ENCODE results near the gene CELF2.

CELF2 gene

GRCh38 chr10:11207560-11207844 lies 189.8 kb downstream of the CELF2 start:
- Histone ChIP-seq H4K20me1 (ENCODE audit: control insufficient read depth, insufficient read depth, low read depth, low read length) (no peaks in the 10 kb centered on the region), H3K4me1 (ENCODE audit: control insufficient read depth, low read length) (no peaks in the 10 kb centered on the region), H3K27ac (ENCODE audit: low read depth, low read length) (no peak overlapping the region), H3K4me3 (ENCODE audit: low read length) (no peak overlapping the region), H3K79me2 (ENCODE audit: control insufficient read depth, low read length) (no peaks in the 10 kb centered on the region), H3F3A (ENCODE audit: control insufficient read depth, insufficient read depth) (no peaks in the 10 kb centered on the region), H3K9me2 (replicated peaks; ENCODE audit: control insufficient read depth, low read length) (no peaks in the 10 kb centered on the region), H3K36me3 (ENCODE audit: control insufficient read depth, low read length) (no peaks in the 10 kb centered on the region), H3K9me3 (ENCODE audit: control insufficient read depth, insufficient read depth, low read length) (no peaks in the 10 kb centered on the region), H3K27me3 (ENCODE audit: control insufficient read depth, low read length) (peaks cover 34% of the 10 kb centered on the region), H3K4me2 (ENCODE audit: low read length) (no peak overlapping the region)
- TF ChIP-seq EZH2phosphoT487 (IDR thresholded peaks at IDR 0.05; ENCODE audit: borderline replicate concordance, low read length), result no peak
- TF ChIP-seq CTCF (IDR thresholded peaks at IDR 0.05; ENCODE audit: low read depth, low read length, poor library complexity, severe bottlenecking), result no peak

GRCh38 chr10:11208243-11208642 lies 190.6 kb downstream of the CELF2 start:
- peaks cover 37% of the 10 kb centered on the region for H3K27me3 ChIP-seq (ENCODE audit: control insufficient read depth, low read length)
- H3K4me1 ChIP-seq (ENCODE audit: control insufficient read depth, low read length), result no peaks in the 10 kb centered on the region
- TF ChIP-seq CTCF (IDR thresholded peaks at IDR 0.05; ENCODE audit: low read depth, low read length, poor library complexity, severe bottlenecking) (no peak), EZH2phosphoT487 (IDR thresholded peaks at IDR 0.05; ENCODE audit: borderline replicate concordance, low read length) (no peak)
- no peaks in the 10 kb centered on the region for H3F3A ChIP-seq (ENCODE audit: control insufficient read depth, insufficient read depth)
- no peaks in the 10 kb centered on the region for H3K36me3 ChIP-seq (ENCODE audit: control insufficient read depth, low read length)
- no peak overlapping the region for H3K4me2 ChIP-seq (ENCODE audit: low read length)
- H3K9me3 ChIP-seq (ENCODE audit: control insufficient read depth, insufficient read depth, low read length), result no peaks in the 10 kb centered on the region
- no peak overlapping the region for H3K27ac ChIP-seq (ENCODE audit: low read depth, low read length)
- no peaks in the 10 kb centered on the region for H4K20me1 ChIP-seq (ENCODE audit: control insufficient read depth, insufficient read depth, low read depth, low read length)
- no peak overlapping the region for H3K4me3 ChIP-seq (ENCODE audit: low read length)
- no peaks in the 10 kb centered on the region for H3K79me2 ChIP-seq (ENCODE audit: control insufficient read depth, low read length)
- no peaks in the 10 kb centered on the region for H3K9me2 ChIP-seq (replicated peaks; ENCODE audit: control insufficient read depth, low read length)

GRCh38 chr10:11208908-11209829 lies 191.5 kb downstream of the CELF2 start:
- no peaks in the 10 kb centered on the region for H3K79me2 ChIP-seq (ENCODE audit: control insufficient read depth, low read length)
- H3K36me3 ChIP-seq (ENCODE audit: control insufficient read depth, low read length), result no peaks in the 10 kb centered on the region
- no peak overlapping the region for H3K4me2 ChIP-seq (ENCODE audit: low read length)

More at GRCh38 chr10:11208908-11209829, 191.5 kb downstream of the CELF2 start:
- Histone ChIP-seq H3K9me2 (replicated peaks; ENCODE audit: control insufficient read depth, low read length) (no peaks in the 10 kb centered on the region), H3K4me1 (ENCODE audit: control insufficient read depth, low read length) (no peaks in the 10 kb centered on the region), H3F3A (ENCODE audit: control insufficient read depth, insufficient read depth) (no peaks in the 10 kb centered on the region), H3K9me3 (ENCODE audit: control insufficient read depth, insufficient read depth, low read length) (no peaks in the 10 kb centered on the region), H3K27ac (ENCODE audit: low read depth, low read length) (no peak overlapping the region), H3K27me3 (ENCODE audit: control insufficient read depth, low read length) (peaks cover 37% of the 10 kb centered on the region), H3K4me3 (ENCODE audit: low read length) (no peak overlapping the region), H4K20me1 (ENCODE audit: control insufficient read depth, insufficient read depth, low read depth, low read length) (no peaks in the 10 kb centered on the region)
- TF ChIP-seq EZH2phosphoT487 (IDR thresholded peaks at IDR 0.05; ENCODE audit: borderline replicate concordance, low read length), result no peak
- TF ChIP-seq CTCF (IDR thresholded peaks at IDR 0.05; ENCODE audit: low read depth, low read length, poor library complexity, severe bottlenecking), result no peak

All from DOHH2 (cell line).